ENCODE data around the gene PUDP.
A peak's percentile ranks its signal among the peaks of the same experiment; 100 is the strongest.
"Not testable (repeated sequence)": the region's sequence is repeated elsewhere in the genome, so short reads cannot be mapped to it uniquely, and the experiment has no call there.

The PUDP gene

GRCh38 chrX:7147978-7148854, at the start of gene PUDP:
Gene PUDP (minus strand): TSS chrX:7148153. CDS start chrX:7148113, 40 bp downstream.
- in situ Hi-C loops (cut with MboI; ENCODE audit: low pct_unique_long_range_greater_than_20kb, low sequenced_read_pairs), result no loop called here
- DNase-seq, result peak; percentile 93

GRCh38 chrX:7194606-7195005, 46.7 kb upstream of the PUDP start:
- in situ Hi-C loops (cut with MboI; ENCODE audit: low pct_unique_long_range_greater_than_20kb, low sequenced_read_pairs), result no loop called here
- DNase-seq, result no peak

GRCh38 chrX:7192871-7193270, 44.9 kb upstream of the PUDP start:
- no peak for DNase-seq
- in situ Hi-C loops (cut with MboI; ENCODE audit: low pct_unique_long_range_greater_than_20kb, low sequenced_read_pairs), result no loop called here

GRCh38 chrX:7191681-7192110, 43.7 kb upstream of the PUDP start:
- in situ Hi-C loops (cut with MboI; ENCODE audit: low pct_unique_long_range_greater_than_20kb, low sequenced_read_pairs), result no loop called here
- no peak for DNase-seq

- DNase-seq, result no peak
- in situ Hi-C loops (cut with MboI; ENCODE audit: low pct_unique_long_range_greater_than_20kb, low sequenced_read_pairs), result no loop called here
These were observed 42.2 kb upstream of the PUDP start for GRCh38 chrX:7190157-7190556.

GRCh38 chrX:7188672-7189071, 40.7 kb upstream of the PUDP start:
- no peak for DNase-seq

GRCh38 chrX:7184816-7185215, 36.9 kb upstream of the PUDP start:
- no peak for DNase-seq
- in situ Hi-C loops (cut with MboI; ENCODE audit: low pct_unique_long_range_greater_than_20kb, low sequenced_read_pairs), result no loop called here

More at GRCh38 chrX:7188672-7189071, 40.7 kb upstream of the PUDP start:
- in situ Hi-C loops (cut with MboI; ENCODE audit: low pct_unique_long_range_greater_than_20kb, low sequenced_read_pairs), result no loop called here

GRCh38 chrX:7179446-7179845, 31.5 kb upstream of the PUDP start:
- no peak for DNase-seq
- in situ Hi-C loops (cut with MboI; ENCODE audit: low pct_unique_long_range_greater_than_20kb, low sequenced_read_pairs), result no loop called here

GRCh38 chrX:7178859-7179258, 30.9 kb upstream of the PUDP start:
- not testable (repeated sequence) for DNase-seq

GRCh38 chrX:7170898-7171297, 22.9 kb upstream of the PUDP start:
- in situ Hi-C loops (cut with MboI; ENCODE audit: low pct_unique_long_range_greater_than_20kb, low sequenced_read_pairs), result no loop called here
- DNase-seq, result peak; percentile 43

More at GRCh38 chrX:7178859-7179258, 30.9 kb upstream of the PUDP start:
- in situ Hi-C loops (cut with MboI; ENCODE audit: low pct_unique_long_range_greater_than_20kb, low sequenced_read_pairs), result not testable (repeated sequence)

GRCh38 chrX:7169627-7170026, 21.7 kb upstream of the PUDP start:
- in situ Hi-C loops (cut with MboI; ENCODE audit: low pct_unique_long_range_greater_than_20kb, low sequenced_read_pairs), result no loop called here
- DNase-seq, result no peak

GRCh38 chrX:7168371-7168770, 20.4 kb upstream of the PUDP start:
- in situ Hi-C loops (cut with MboI; ENCODE audit: low pct_unique_long_range_greater_than_20kb, low sequenced_read_pairs), result no loop called here
- no peak for DNase-seq

- no peak for DNase-seq
- in situ Hi-C loops (cut with MboI; ENCODE audit: low pct_unique_long_range_greater_than_20kb, low sequenced_read_pairs), result no loop called here
These were observed 16.2 kb upstream of the PUDP start for GRCh38 chrX:7164174-7164573.

- in situ Hi-C loops (cut with MboI; ENCODE audit: low pct_unique_long_range_greater_than_20kb, low sequenced_read_pairs), result no loop called here
- no peak for DNase-seq
These were observed 15.3 kb upstream of the PUDP start for GRCh38 chrX:7163146-7163677.

GRCh38 chrX:7159149-7159861, 11.4 kb upstream of the PUDP start:
- DNase-seq, result no peak
- in situ Hi-C loops (cut with MboI; ENCODE audit: low pct_unique_long_range_greater_than_20kb, low sequenced_read_pairs), result no loop called here

- DNase-seq, result no peak
- in situ Hi-C loops (cut with MboI; ENCODE audit: low pct_unique_long_range_greater_than_20kb, low sequenced_read_pairs), result no loop called here
These were observed 10.6 kb upstream of the PUDP start for GRCh38 chrX:7158468-7158990.

- in situ Hi-C loops (cut with MboI; ENCODE audit: low pct_unique_long_range_greater_than_20kb, low sequenced_read_pairs), result no loop called here
- no peak for DNase-seq
These were observed 8.9 kb upstream of the PUDP start for GRCh38 chrX:7156879-7157278.

GRCh38 chrX:7155163-7155562, 7.2 kb upstream of the PUDP start:
- no peak for DNase-seq
- in situ Hi-C loops (cut with MboI; ENCODE audit: low pct_unique_long_range_greater_than_20kb, low sequenced_read_pairs), result no loop called here

- in situ Hi-C loops (cut with MboI; ENCODE audit: low pct_unique_long_range_greater_than_20kb, low sequenced_read_pairs), result no loop called here
- DNase-seq, result no peak
These were observed 6.2 kb upstream of the PUDP start for GRCh38 chrX:7154041-7154597.

GRCh38 chrX:7153231-7153630, 5.3 kb upstream of the PUDP start:
- no peak for DNase-seq
- in situ Hi-C loops (cut with MboI; ENCODE audit: low pct_unique_long_range_greater_than_20kb, low sequenced_read_pairs), result no loop called here
